Dedifferentiated amniotic fluid mesenchymal stem cell (primary cell): ENCODE data around the gene MTFR1L.

Experiments used
- DNase-seq: peaks from one replicate; pipeline ENCODE4 v3.0.0-alpha.2; 2016; ENCODE audit errors: extremely low spot score

MTFR1L gene

DNA sequence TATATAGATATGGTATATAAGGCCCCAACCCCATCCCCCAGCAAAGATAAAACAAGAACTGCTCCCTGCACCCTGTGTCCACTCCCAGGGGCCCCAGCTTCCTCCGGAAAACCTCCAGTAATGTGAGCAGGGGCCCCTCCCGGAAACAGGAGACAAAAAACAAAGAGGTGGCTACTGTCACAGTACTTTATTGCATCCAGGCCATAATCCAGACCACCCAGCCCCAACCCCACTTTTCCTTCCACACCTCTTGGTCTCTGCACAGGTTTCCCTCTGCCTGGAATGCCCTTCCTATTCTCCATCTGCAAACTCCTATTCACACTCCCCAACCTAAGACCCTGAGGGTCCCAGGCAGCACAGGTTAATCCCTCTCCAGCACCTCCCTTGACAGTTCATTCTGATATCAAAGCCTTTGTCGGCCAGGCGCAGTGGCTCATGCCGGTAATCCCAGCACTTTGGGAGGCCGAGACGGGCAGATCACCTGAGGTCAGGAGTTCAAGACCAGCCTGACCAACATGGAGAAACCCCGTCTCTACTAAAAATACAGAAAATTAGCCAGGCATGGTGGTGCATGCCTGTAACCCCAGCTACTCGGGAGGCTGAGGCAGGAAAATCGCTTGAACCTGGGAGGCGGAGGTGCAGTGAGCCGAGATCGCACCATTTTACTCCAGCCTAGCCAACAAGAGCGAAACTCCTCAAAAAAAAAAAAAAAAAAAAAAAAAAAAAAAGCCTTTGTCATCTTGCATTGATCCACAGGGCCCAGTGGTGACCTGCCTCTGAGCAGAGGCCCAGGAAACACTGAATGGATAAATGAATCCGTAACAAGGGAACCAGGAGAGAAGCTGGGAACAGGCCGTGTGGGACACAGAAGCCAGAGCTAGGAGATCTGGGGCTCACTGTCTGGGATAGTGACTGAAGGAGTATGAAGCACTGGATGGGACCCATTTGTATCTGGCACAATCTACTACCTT lies 41.8 kb downstream of the MTFR1L start:
- DNase-seq = no peak

DNA sequence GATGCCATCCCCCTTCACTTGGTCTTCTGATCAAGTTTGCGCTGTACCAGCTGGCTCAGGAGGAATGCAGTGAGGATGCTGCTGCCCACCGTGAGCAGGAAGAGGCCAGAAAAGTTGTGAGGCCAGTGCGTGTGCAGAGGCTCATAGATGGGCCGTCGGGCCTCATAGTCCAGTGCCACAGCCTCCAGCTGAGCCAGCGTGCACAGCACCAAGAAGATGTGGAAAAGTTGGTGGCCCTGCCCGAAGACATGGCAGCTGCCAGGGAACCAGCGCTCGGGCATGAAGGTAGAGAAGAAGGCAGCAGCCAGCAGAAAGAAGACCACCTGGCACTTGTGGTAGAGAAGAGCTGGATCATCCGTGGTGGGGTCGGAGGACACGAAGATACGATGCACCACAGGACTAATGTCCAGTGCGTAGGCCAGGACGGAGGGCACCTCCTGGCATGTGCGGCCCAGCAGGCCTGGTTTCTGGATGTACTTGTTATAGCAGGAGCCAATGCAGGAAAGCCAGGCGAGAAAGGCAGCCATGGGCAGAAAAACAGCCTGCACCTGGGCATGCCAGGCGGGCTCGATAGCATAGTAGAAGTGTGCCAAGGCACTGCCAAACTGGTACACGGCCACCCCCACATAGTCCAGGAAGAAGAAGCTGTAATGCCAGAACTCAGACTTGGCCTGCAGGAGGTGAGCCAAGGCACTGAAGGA lies 43.2 kb downstream of the MTFR1L start:
- DNase-seq = no peak

DNA sequence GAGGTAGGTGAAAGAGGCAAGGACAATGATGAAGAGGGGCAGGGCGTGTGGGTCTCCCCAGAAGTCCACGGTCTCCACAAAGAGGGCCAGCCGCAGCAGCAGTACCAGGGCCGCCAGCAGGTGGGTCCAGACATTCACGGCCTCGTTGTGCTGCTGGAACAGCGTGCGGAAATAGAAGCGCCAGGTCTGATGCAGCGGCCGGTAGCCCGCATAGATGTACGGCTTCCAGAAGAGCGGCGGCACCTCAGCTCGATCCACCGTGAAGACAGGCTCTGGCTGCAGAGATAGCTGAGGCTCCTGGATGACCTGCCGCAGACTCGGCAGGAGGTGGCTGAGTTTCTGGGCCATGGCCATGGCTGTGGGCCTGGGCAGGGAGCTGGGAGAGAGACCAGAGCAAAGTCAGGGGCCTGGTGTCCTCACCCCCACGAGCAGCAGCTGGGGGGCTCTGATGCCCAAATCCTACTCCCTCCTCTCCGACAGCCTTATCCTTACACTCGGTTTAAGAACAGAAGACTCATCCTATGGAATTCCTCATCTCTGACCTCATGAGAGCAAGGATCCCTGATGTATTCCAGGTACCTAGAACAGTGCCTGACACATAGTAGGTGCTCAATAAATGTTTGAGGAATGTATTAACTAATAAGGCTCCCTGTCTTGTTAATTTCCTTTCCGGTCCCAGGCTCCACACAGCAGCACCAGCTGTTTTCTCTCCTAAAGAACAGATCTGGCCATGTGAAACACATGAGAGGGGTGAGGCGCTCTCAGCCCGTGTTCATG lies 43.9 kb downstream of the MTFR1L start:
- DNase-seq = no peak

DNA sequence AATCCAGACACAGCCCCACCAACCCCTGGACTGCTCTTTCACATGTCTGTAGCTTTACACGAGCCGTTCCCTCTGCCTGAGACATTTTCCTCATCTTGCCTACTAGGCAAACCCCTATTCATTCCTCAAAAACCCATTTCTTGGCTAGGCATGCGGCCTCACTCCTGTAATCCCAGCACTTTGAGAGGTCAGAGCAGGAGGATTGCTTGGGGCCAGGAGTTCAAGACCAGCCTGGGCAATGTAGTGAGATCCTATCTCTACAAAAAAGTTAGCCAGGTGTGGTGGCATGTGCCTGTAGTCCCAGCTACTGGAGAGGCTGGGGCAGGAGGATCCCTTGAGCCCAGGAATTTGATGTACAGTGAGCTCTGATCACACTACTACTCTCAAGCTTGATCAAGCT lies 44.7 kb downstream of the MTFR1L start:
- DNase-seq = no peak

DNA sequence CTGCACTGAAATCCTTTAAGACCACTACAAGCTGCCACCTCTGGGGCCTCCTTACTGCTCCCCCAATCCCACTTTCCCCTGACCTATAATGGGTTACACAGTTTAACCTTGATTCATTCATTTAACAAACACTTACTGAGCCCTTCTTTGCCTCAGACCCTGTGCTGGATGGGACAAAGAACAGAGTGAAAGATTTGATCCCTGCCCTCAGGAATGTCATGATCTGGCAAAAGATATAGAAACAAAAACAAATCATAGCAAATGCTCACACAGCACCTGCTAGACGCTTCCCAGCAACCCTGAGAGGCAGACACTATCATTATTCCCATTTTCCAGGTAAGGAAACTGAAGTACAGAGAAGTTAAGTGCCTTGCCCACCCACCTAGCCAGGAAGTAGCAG lies 46.5 kb downstream of the MTFR1L start:
- DNase-seq = no peak

DNA sequence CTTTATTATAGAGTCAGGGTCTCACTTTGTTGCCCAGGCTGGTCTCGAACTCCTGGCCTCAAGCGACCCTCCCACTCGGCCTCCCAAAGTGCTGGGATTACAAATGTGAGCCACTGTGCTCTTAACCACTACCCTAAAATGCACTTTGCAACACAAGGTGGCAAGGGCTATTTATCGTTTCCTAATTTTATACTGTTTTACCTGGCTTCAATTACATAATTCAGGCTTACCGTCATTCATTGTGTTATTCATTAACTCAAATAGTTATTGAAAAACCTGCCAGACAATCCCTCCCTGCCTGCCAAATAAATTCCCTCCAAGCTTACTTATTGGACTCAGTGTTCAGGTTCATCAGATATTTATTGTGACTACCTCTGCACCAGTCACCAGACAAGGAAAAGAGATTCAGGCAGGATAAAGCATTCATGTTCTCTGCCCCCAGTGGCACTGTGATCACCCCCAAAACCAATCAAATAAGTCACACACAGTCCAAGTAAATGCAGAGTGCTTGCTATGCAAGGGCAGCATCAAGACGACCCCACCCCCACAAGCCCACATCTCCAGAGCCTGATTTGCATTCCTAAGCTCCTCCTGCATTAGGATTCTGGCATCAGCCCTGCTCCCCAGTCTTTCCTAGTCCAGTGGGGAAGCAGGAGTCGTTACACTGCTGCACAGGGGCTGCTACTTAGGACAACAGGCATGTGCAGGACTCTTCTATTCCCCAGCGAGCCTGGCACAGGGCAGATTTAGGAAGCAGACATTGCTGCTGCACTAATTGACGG lies 47.6 kb downstream of the MTFR1L start:
- no peak for DNase-seq

DNA sequence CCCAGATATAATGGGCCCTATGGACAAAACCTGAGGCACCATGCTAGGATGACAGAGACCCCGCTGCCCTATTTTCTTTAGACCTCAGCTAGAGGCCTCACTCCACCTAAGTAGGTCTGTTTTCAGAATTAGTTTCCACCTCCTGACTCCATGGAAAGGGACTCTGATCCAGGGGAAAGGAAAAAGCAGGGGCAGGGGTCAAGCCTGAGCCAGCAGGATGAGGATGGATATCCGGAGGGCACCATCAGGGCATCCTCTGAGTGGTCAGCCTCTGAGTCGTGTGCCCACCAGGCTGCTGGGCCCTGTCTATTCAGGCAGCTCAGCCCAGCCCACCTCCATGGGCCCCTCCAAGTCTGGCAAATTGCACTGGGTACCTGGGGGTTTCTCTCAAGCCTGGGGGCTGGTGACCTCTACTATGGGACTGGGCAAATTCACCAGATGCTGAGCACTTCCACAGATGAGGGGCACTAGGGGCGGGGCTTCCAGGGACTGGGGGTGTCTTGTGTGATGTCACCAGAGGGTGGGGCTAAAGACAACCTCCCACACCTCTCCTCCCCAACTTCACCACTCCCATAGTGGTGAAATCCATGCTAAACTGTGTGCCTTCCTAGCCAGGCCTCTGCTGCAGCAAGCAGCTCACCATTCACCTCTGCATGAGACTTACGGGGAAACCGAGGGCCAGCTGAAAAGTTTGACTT lies 50.3 kb downstream of the MTFR1L start:
- DNase-seq = no peak

DNA sequence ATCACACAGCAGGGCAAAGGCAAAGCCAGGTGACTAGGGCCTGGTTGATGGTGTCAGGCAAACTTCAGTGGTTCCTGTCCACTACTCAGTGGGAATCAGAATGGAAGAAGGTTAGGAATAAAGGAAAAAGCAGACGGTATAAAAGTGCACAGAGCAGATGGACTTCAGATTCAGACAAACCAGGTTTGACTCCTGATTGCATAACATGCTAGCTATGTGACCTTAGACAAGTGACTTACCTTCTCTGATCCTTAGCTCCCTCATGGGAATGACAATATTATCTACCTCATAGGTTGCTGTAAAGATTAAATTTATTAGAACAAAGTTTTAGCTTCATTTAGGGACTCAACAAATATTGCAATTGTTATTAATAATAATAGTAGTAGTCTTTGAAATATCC lies 50.9 kb downstream of the MTFR1L start:
- no peak for DNase-seq

DNA sequence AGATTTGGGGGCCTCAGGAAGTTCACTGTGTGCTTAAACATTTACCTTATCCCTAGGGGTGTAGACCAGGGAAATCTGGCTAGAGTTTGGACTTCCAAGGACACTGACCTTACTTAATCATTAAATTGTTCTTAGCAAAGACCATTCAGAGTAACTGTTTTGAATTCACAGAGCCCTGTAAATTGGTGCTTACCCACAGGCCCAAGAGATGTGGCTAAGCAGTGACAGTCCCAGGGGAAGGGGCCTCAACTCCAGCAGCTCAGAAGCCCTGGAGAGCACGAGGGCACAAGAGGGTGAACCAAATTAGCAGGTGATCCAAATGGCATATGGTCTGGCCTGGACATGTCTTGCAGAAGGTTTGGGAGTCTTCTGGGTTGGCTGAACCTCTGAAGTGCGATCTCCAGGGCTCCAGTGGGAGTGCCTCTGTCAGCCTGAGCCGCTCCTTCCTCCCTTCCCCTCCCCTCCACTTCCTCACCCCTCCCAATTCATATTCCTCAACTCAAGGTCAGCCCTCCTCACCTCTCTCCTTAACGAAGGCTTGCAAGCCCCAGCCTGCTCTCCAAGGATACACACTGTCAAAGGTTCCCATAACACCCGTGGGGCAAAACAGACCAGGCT lies 51.4 kb downstream of the MTFR1L start:
- no peak for DNase-seq

DNA sequence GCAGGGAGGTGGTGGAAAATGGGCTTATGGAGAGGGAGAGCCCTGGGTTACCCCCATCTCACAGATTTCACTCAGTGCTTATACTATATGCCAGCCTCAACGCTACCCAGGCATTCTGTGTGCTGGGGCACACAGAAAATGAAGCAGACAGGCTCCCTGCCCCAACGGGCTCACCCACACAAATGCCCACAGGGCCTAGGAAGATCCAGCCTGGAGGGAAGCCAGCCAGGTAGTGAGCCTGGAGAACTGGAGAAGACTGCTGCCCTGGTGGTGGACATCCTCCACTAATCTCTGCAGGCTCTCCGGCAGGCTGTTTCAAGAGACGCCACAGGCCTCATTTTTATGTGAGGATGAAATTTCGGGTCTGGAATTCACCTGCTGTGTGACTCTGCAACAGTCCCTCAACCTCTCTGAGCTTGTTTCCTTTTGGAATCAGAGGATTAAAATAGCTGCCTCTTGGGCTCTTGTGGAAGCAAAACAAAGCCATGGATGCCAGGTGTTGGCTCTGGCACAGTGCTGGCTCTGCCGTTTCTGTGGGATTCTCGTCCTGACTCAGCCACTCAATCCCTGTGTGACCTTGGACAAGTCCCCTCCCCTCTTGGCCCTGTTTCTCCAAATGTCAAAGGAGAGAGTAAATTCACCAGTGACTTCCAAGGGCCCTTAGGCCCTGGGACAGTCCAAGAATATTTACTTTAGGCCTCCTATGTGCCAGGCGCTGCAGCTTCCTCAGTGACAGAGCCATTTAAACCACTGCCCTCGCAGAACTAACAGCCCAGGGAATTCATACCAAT lies 52.1 kb downstream of the MTFR1L start:
- no peak for DNase-seq

DNA sequence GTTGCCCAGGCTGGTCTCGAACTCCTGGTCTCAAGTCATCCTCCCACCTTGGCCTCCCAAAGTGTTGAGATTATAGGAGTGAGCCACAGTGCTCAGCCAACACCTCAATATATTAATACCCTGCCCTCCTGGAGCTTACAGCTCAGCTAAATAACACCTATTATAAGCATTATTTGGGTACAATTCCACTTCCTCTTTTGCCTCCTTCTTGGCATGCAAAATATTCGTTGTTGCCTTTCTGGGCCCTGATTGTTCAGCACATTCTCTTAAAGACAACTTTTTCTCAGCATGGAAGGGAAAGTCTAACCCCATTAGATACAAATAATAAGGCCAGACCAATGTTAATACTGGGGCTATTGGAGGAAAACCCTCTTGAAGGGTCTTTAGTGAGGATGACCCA lies 53.0 kb downstream of the MTFR1L start:
- DNase-seq = no peak

DNA sequence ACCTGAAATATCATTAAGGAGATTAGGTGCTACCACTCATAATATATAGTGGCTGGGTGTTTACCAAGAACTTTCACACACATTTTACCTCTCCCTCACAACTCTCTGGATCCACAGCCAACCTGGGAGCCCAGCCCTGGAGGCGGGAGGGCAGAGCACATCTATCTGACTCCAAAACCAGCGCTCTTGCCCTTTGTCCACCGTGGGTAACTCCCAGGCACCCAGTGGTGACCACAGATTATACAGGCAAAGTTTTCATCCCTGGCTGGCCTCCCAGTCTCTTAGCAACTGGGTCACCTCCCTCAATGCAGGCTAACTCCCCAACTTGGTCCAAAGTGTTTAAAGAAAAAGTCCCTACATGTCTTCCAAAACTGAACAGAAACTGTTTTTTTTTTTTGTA lies 53.4 kb downstream of the MTFR1L start:
- no peak for DNase-seq

DNA sequence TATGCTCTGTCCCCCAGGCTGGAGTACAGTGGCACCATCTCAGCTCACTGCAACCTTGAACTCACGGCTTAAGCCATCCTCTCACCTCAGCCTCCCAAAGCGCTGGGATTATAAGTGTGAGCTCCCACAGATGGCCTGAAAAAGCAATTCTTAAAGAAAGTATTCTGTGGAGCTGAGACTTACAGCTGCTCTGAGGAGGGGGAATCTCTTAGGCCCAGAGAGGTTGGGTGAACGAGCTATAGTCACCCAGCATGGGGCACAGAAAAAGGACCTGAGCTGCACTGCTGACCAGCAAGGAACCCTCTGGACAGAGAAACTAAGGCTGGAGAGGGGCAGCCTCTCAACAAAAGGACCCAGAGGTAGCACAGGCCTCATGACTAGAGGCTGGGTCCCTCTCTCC lies 54.5 kb downstream of the MTFR1L start:
- no peak for DNase-seq

DNA sequence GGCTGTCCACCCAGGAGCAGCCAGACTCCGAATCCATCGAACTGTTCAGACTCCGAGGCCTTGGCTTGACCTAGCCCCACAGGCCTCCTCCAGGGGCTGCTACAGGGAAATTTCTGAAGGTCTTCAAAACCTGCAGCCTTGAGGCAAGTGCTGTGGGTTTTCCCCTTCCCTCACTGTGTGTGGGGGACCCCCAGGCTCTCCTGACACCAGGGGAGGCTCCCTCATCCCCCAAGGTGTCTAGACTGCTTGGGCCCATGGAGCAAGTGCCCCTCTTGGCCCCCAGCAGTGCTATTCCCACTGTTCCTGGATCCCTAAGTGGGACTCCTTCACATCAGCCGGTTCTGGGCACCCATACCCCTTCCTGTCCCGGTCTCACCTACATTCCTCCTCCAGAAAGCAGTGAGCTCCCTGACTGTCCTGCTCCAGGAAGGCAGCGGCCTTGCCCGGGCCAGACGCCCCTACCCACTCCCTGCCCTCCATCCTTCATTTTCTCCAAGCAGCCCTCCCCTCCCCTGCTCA lies 54.9 kb downstream of the MTFR1L start:
- no peak for DNase-seq

DNA sequence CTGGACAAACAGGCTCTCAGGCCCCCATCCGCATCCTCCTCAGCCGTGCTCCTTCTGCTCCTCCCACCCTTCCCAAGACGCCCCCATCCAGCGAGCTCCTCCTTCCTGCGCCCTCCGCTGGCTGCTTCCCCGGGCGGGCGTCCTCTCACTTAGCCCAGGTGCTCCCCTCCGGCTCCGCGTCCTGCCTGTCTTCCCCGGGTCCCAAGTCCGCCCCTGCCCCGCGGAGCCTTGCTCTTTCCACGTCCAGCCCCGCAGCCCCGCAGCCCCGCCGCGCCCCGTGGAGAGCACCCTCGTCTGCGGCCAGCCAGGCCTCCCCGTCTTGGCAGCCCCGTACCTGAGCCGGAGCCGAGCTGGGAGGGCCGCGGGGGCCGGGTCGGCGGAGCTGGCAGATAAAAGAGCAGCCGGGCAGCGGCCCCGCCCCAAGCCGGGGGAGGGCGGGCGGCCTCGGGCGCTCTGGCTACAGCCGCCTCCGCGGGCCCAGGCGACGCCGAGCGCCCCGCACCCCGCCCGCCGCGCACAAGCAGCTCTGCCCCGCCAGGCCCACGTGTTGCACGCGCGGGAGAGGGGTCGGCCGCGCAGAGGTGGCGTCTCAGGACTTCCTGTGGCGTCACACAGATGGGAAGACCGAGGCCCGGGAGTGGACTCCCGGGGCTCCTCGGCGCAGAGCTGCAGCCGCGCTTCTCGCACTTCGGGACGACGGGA lies 55.6 kb downstream of the MTFR1L start, which contains the start of gene PAQR7:
PAQR7 (minus strand) TSS at position 555 of the 702 bp plus-strand sequence. CDS start 11,869 bp downstream, outside the sequence.
- peak; percentile 37 for DNase-seq

DNA sequence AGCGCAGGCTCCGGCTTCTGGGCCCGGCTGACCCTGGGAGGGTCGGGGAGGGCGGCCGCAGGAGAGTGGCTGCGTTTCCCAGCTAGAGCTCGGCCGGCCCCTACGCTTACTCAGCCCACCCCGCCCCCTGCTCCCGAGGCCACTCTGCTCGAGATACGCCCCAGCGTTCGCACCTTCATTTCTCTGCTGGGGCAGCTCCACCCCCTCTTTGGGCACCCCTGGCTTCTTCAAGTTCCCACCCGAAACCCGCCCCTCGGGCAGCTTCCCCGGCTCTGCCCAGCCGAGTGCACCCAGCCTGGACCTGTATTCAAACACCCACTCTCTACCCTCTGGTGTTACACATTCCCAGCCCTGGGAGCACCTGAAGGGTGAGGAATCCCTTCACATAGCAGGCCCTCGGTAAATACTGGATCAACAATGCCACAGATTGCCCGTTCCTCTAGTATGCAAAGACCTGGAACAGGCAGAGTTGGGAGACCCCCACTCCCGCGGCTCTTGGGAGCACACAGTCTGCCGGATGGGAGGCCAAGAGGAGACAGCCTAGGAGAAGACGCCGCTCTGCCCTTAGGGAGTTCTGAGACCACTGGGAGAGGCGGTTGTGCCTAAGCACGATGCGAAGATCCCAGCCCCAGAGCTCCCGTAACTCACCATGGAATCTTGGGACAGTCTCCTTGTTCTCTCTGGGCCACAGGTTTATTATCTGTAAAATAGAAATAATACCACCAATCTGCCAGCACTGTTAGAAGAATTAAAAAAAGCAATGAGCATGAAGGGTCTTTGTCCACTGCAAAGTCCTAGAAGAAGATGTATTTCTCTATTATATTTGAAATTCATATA lies 56.3 kb downstream of the MTFR1L start:
- no peak for DNase-seq

DNA sequence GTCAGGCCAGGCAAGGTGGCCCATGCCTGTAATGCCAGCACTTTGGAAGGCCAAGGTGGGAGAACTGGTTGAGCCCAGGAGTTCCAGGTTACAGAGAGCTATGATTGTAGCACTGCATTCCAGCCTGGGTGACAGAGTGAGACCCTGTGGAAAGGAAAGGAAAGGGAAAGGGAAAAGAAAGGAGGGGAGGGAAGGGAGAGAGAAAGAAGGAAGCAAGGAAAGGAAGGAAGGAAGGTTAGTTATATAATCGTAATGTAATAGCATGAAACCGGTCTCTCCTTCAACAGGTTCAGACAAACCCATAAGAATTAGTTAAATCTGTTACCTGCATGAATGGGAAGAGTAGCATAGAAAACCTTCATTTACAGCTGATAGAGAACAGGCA lies 56.9 kb downstream of the MTFR1L start:
- no peak for DNase-seq

DNA sequence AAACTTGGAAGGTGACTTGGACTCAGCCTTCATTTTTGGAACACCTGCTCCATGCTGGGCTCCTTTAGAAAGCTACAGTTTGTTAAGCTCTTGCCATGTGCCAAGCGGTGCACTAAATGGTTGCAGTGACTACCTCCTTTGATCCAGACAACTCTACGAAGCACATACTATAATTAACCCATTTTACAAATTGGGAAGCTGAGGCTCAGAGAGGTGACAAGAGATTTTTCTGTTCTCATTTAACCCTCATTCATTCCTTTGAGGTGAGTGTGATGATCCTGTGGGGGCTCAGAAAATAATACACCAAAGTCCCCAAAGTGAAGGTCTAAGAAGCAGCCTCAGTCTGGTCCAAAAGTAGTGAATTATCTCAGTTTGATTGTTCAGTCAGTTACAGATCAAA lies 57.4 kb downstream of the MTFR1L start:
- no peak for DNase-seq
